CD14-positive monocyte (primary cell): ENCODE results near the gene CDH15. TPM values are rescaled to one million over a fixed set of nuclear protein-coding genes. Genes with fewer than 3 reads are reported as not detected.

ENCODE experiments used
- DNase-seq, 3 donors: peaks; one replicate each; pipeline ENCODE4 v3.0.0-alpha.2; 2011 to 2022
- H2AFZ ChIP-seq: 2 replicates; pipeline ENCODE4 v1.6.0; 2012; ENCODE audit warnings: mild to moderate bottlenecking, low read depth, low read length, inconsistent platforms; ENCODE audit not compliant: insufficient read depth, poor library complexity, severe bottlenecking
- H3K27ac ChIP-seq, 2 donors: 1 replicate in 1 of 2; 2 replicates in 1 of 2; pipeline ENCODE4 v1.5.1; 2012 to 2013; ENCODE audit warnings: low read length in 2 of 2, control low read depth in 1 of 2, inconsistent platforms in 1 of 2, low read depth in 1 of 2, mild to moderate bottlenecking in 1 of 2
- H3K27me3 ChIP-seq, 2 donors: one replicate each; pipeline versions ENCODE4 v1.6.0 to v1.6.1; 2011 to 2013; ENCODE audit warnings: low read length in 2 of 2; ENCODE audit not compliant: control insufficient read depth in 2 of 2, insufficient read depth in 2 of 2
- H3K36me3 ChIP-seq, 2 donors: replicated peaks in 1 of 2; 1 replicate in 1 of 2; 2 replicates in 1 of 2; pipeline versions ENCODE4 v1.5.1 to v1.6.1; 2012 to 2013; ENCODE audit warnings: low read length in 2 of 2, control low read depth in 1 of 2, inconsistent platforms in 1 of 2, mild to moderate bottlenecking in 1 of 2; ENCODE audit not compliant: insufficient read depth in 2 of 2, control insufficient read depth in 1 of 2
- H3K4me1 ChIP-seq, 2 donors: 1 replicate in 1 of 2; 2 replicates in 1 of 2; pipeline versions ENCODE4 v1.5.1 to v1.6.1; 2012 to 2013; ENCODE audit warnings: low read length in 2 of 2, control low read depth in 1 of 2, inconsistent platforms in 1 of 2, mild to moderate bottlenecking in 1 of 2, moderate library complexity in 1 of 2; ENCODE audit not compliant: insufficient read depth in 2 of 2, control insufficient read depth in 1 of 2
- H3K4me2 ChIP-seq: replicated peaks from 2 replicates; pipeline ENCODE3; 2012; ENCODE audit warnings: low read length, moderate library complexity, mild to moderate bottlenecking; ENCODE audit not compliant: poor library complexity, severe bottlenecking; ENCODE audit errors: extremely low read depth
- H3K4me3 ChIP-seq, 3 experiments: fragments of 200-600 bp in 1 of 3; sonication (generic) in 1 of 3; replicated peaks in 1 of 3; 1 replicate in 2 of 3; 2 replicates in 1 of 3; pipeline ENCODE4 v1.5.1; 2011 to 2013; ENCODE audit warnings: low read length in 3 of 3, mild to moderate bottlenecking in 3 of 3, control low read depth in 2 of 3, low read depth in 2 of 3, inconsistent platforms in 1 of 3, moderate library complexity in 1 of 3
- H3K79me2 ChIP-seq: 2 replicates; pipeline ENCODE4 v1.6.0; 2012; ENCODE audit warnings: mild to moderate bottlenecking, control low read depth, inconsistent platforms, low read length, moderate library complexity; ENCODE audit not compliant: insufficient read depth
- H3K9ac ChIP-seq: 2 replicates; pipeline ENCODE4 v1.6.0; 2017; ENCODE audit warnings: low read length, mild to moderate bottlenecking; ENCODE audit not compliant: insufficient read depth, poor library complexity, severe bottlenecking
- H3K9me3 ChIP-seq, 2 donors: replicated peaks in 1 of 2; 1 replicate in 1 of 2; 2 replicates in 1 of 2; pipeline versions ENCODE4 v1.5.1 to v1.6.1; 2012 to 2013; ENCODE audit warnings: low read length in 2 of 2, control low read depth in 1 of 2; ENCODE audit not compliant: control insufficient read depth in 1 of 2, insufficient read depth in 1 of 2
- H4K20me1 ChIP-seq: 2 replicates; pipeline ENCODE4 v1.6.0; 2012; ENCODE audit warnings: mild to moderate bottlenecking, low read length, control low read depth, moderate library complexity; ENCODE audit not compliant: insufficient read depth
- H3K27ac Mint-ChIP-seq, 7 donors: one replicate each; pipeline ENCODE4 v1.8.0; 2020; ENCODE audit warnings: mild to moderate bottlenecking in 7 of 7, mixed read lengths in 7 of 7, moderate library complexity in 6 of 7, inconsistent platforms in 2 of 7
- H3K27me3 Mint-ChIP-seq, 3 donors: one replicate each; pipeline ENCODE4 v1.8.0; 2021 to 2022; ENCODE audit warnings: low read depth in 3 of 3, mild to moderate bottlenecking in 3 of 3, mixed read lengths in 3 of 3, moderate library complexity in 3 of 3, inconsistent platforms in 1 of 3
- H3K36me3 Mint-ChIP-seq, 2 donors: one replicate each; pipeline ENCODE4 v1.8.0; 2020; ENCODE audit warnings: mixed read lengths in 2 of 2, inconsistent platforms in 1 of 2, mild to moderate bottlenecking in 1 of 2
- H3K4me1 Mint-ChIP-seq: one replicate; pipeline ENCODE4 v1.8.0; 2020; ENCODE audit warnings: mild to moderate bottlenecking, mixed read lengths
- H3K4me3 Mint-ChIP-seq, 2 donors: one replicate each; pipeline ENCODE4 v1.8.0; 2020; ENCODE audit warnings: mild to moderate bottlenecking in 2 of 2, mixed read lengths in 2 of 2, moderate library complexity in 1 of 2
- H3K9me3 Mint-ChIP-seq, 7 donors: one replicate each; pipeline ENCODE4 v1.8.0; 2020 to 2022; ENCODE audit warnings: mixed read lengths in 7 of 7, mild to moderate bottlenecking in 6 of 7, moderate library complexity in 6 of 7, inconsistent platforms in 2 of 7
- CTCF ChIP-seq: fragments of 200-600 bp; IDR thresholded peaks from one replicate; pipeline ENCODE4 v1.8.0; 2022; ENCODE audit warnings: antibody characterized with exemption, mild to moderate bottlenecking
- WGBS: methylation state at CpG from one replicate; pipeline ENCODE4 v1.1.5; 2013; ENCODE audit warnings: missing lambda C conversion rate; ENCODE audit not compliant: insufficient coverage; 5-methylcytosine and 5-hydroxymethylcytosine counted together
- intact Hi-C, 2 donors: fragments of 100-400 bp; cut with micrococcal nuclease; formaldehyde crosslinking; loops; one replicate each; pipeline versions ENCODE4 v1.15.0 to v1.15.1; 2023
- polyA plus RNA-seq, 3 donors: library from polyadenylated mRNA; depleted of rRNA in 1 of 3; unstranded in 2 of 3; stranded (reverse) in 1 of 3; fragments of 300-500 nt in 2 of 3; fragments of >200 nt in 1 of 3; fragmentation: Illumina TruSeq in 2 of 3; gene quantifications; 1 replicate in 2 of 3; 2 replicates in 1 of 3; pipeline ENCODE4 v1.2.3, GENCODE V29; 2012 to 2021

The CDH15 gene
- polyA plus RNA-seq, 3 donors = not detected

- peaks cover 64 to 77% of the 10 kb centered on the region in 2 donors for H3K36me3 Mint-ChIP-seq
- TF ChIP-seq CTCF = no peak
- Histone ChIP-seq H3K9ac (no peak overlapping the region), H3K27me3 (no peaks in the 10 kb centered on the region), H3K4me2 (no peak overlapping the region), H3K79me2 (no peaks in the 10 kb centered on the region), H2AFZ (no peak overlapping the region), H3K4me1 (peaks cover 14% of the 10 kb centered on the region in 2 donors), H3K4me3 (no peak overlapping the region), H4K20me1 (no peaks in the 10 kb centered on the region), H3K27ac (no peak overlapping the region), H3K9me3 (no peaks in the 10 kb centered on the region), H3K36me3 (peaks cover 44 to 69% of the 10 kb centered on the region in 2 donors)
- H3K4me3 Mint-ChIP-seq = no peak overlapping the region
- 93% methylated on average over 23 of the region's 25 CpGs for WGBS
- H3K27ac Mint-ChIP-seq = peak overlapping the region in 2 of 7 donors; percentile 13 to 32
- peaks cover 0 to 3% (median 0%) of the 10 kb centered on the region in 3 donors for H3K27me3 Mint-ChIP-seq
- no peak for DNase-seq
- peaks cover 13% of the 10 kb centered on the region for H3K4me1 Mint-ChIP-seq
- intact Hi-C loops = no loop called here
- peaks cover 0 to 4% (median 2%) of the 10 kb centered on the region in 7 donors for H3K9me3 Mint-ChIP-seq
Observed at GRCh38 chr16:89123001-89123830, 48.3 kb upstream of the CDH15 start.

GRCh38 chr16:89123831-89124100 lies 47.8 kb upstream of the CDH15 start:
- Mint-ChIP-seq H3K4me1 (peaks cover 7% of the 10 kb centered on the region), H3K27me3 (peaks cover 0 to 1% (median 0%) of the 10 kb centered on the region in 3 donors), H3K27ac (no peak overlapping the region), H3K4me3 (no peak overlapping the region), H3K36me3 (peaks cover 62 to 75% of the 10 kb centered on the region in 2 donors), H3K9me3 (peaks cover under 1 to 5% (median 3%) of the 10 kb centered on the region in 7 donors)
- Histone ChIP-seq H3K27me3 (no peaks in the 10 kb centered on the region), H3K4me3 (no peak overlapping the region), H3K79me2 (no peaks in the 10 kb centered on the region), H3K27ac (no peak overlapping the region), H3K9ac (no peak overlapping the region), H3K36me3 (peaks cover 46 to 71% of the 10 kb centered on the region in 2 donors), H3K9me3 (peaks cover 0 to 2% of the 10 kb centered on the region in 2 donors), H3K4me2 (no peak overlapping the region), H2AFZ (no peak overlapping the region), H4K20me1 (no peaks in the 10 kb centered on the region), H3K4me1 (peaks cover 8 to 9% of the 10 kb centered on the region in 2 donors)
- no peak for TF ChIP-seq CTCF
- WGBS = over 99% methylated on average over 11 of the region's 12 CpGs
- intact Hi-C loops = no loop called here
- DNase-seq = no peak
